GM12878 (cell line): ENCODE results near the gene FOSB. TPM values are rescaled to one million over a fixed set of nuclear protein-coding genes. Genes with fewer than 3 reads are reported as not detected.

Source experiments
- ATAC-seq: fragments of 200-7000 bp; cut with Tn5 transposase; 3 replicates; pipeline ENCODE4 v1.9.1; 2020; ENCODE audit warnings: mild to moderate bottlenecking, moderate library complexity
- BruUV-seq: library from RNA; stranded (reverse); fragments of 400-500 nt; replicated peaks from 2 replicates; lab custom pipeline; 2021; lab: Mats Ljungman, UMichigan
- CTCF ChIA-PET: fragments of 300-600 bp; sonication (Branson Sonifier 250); formaldehyde crosslinking; extraction: SDS; loops from one replicate; lab custom pipeline; 2021; ENCODE audit warnings: inconsistent platforms; lab: Yijun Ruan, JAX
- POLR2A ChIA-PET: fragments of 350-600 bp; formaldehyde crosslinking; extraction: SDS; loops from one replicate; lab custom pipeline; 2021; ENCODE audit warnings: inconsistent platforms; lab: Charles Lee
- RAD21 ChIA-PET: fragments of 300-600 bp; sonication (Branson Sonifier 250); formaldehyde crosslinking; loops from one replicate; lab custom pipeline; 2023; ENCODE audit warnings: antibody characterized with exemption; ENCODE audit not compliant: unreplicated experiment; lab: Charles Lee
- SMC1A ChIA-PET: fragments of 300-600 bp; sonication (Branson Sonifier 250); formaldehyde crosslinking; loops from one replicate; lab custom pipeline; 2023; ENCODE audit not compliant: unreplicated experiment, uncharacterized antibody; lab: Charles Lee
- DNase-seq: peaks from one replicate; pipeline ENCODE4 v3.0.0-alpha.2; 2011; ENCODE audit warnings: low read depth, low spot score
- FAIRE-seq: peaks from 3 replicates; lab custom pipeline; 2011; peaks lifted over from hg19 to GRCh38; lab: Jason Lieb, UNC
- H2AFZ ChIP-seq: 2 replicates; pipeline ENCODE4 v1.6.0; 2011; ENCODE audit warnings: low read depth, low read length, control low read depth; ENCODE audit not compliant: control insufficient read depth
- H3K27ac ChIP-seq: 2 replicates; pipeline ENCODE4 v1.5.1; 2011; ENCODE audit warnings: control low read depth; ENCODE audit not compliant: control insufficient read depth, insufficient read depth
- H3K27me3 ChIP-seq, 2 experiments: replicated peaks in 1 of 2; 2 replicates each; pipeline versions ENCODE4 v1.6.0 to v1.6.1; 2011; ENCODE audit warnings: low read length in 1 of 2; ENCODE audit not compliant: control insufficient read depth in 2 of 2, insufficient read depth in 2 of 2
- H3K36me3 ChIP-seq, 2 experiments: 2 replicates each; pipeline ENCODE4 v1.5.1; 2011; ENCODE audit warnings: low read length in 1 of 2; ENCODE audit not compliant: control insufficient read depth in 2 of 2, insufficient read depth in 2 of 2
- H3K4me1 ChIP-seq: 2 replicates; pipeline ENCODE4 v1.6.1; 2011; ENCODE audit warnings: mild to moderate bottlenecking, low read length, moderate library complexity, mixed read lengths; ENCODE audit not compliant: control insufficient read depth, insufficient read depth
- H3K4me2 ChIP-seq: 2 replicates; pipeline ENCODE4 v1.6.0; 2011; ENCODE audit warnings: control low read depth; ENCODE audit not compliant: control insufficient read depth, insufficient read depth
- H3K4me3 ChIP-seq: fragments of 200-600 bp; sonication (generic); 2 replicates; pipeline ENCODE4 v1.5.1; 2016
- H3K79me2 ChIP-seq: 2 replicates; pipeline ENCODE4 v1.6.0; 2011; ENCODE audit warnings: low read length; ENCODE audit not compliant: control insufficient read depth, insufficient read depth
- H3K9ac ChIP-seq: 2 replicates; pipeline ENCODE4 v1.8.0; 2011; ENCODE audit warnings: low read length, control low read depth, mixed read lengths; ENCODE audit not compliant: control insufficient read depth, insufficient read depth
- H3K9me3 ChIP-seq: replicated peaks from 3 replicates; pipeline ENCODE4 v1.5.1; 2011; ENCODE audit warnings: mild to moderate bottlenecking, low read length; ENCODE audit not compliant: control insufficient read depth, insufficient read depth
- H4K20me1 ChIP-seq: 2 replicates; pipeline ENCODE4 v1.6.0; 2011; ENCODE audit not compliant: control insufficient read depth, insufficient read depth
- BACH1 ChIP-seq: fragments of 450-650 bp; IDR thresholded peaks from 2 replicates; pipeline ENCODE4 v1.6.1; 2017; ENCODE audit warnings: mild to moderate bottlenecking, borderline replicate concordance
- BCLAF1 ChIP-seq: fragments of 450-650 bp; IDR thresholded peaks from 2 replicates; pipeline ENCODE4 v1.6.1; 2017; ENCODE audit warnings: antibody characterized with exemption, mild to moderate bottlenecking, moderate library complexity
- CUX1 ChIP-seq: IDR thresholded peaks from 2 replicates; pipeline ENCODE4 v1.6.1; 2012; ENCODE audit warnings: improper control_type of control experiment, low read depth, low read length; ENCODE audit not compliant: insufficient replicate concordance
- EED ChIP-seq: sonication (generic); IDR thresholded peaks from 2 replicates; pipeline ENCODE4 v1.6.1; 2016; ENCODE audit warnings: antibody characterized with exemption, low read depth
- EP300 ChIP-seq, 2 experiments: fragments of 150-350 bp in 1 of 2; IDR thresholded peaks; 2 replicates each; pipeline ENCODE4 v1.6.1; 2011 to 2012; ENCODE audit warnings: low read depth in 2 of 2, low read length in 2 of 2, borderline replicate concordance in 1 of 2, improper control_type of control experiment in 1 of 2, inconsistent platforms in 1 of 2; ENCODE audit not compliant: control insufficient read depth in 1 of 2
- EZH2 ChIP-seq: IDR thresholded peaks from 2 replicates; pipeline ENCODE4 v1.6.1; 2012; ENCODE audit warnings: low read depth, mild to moderate bottlenecking, control low read depth, inconsistent platforms, low read length, borderline replicate concordance; ENCODE audit not compliant: control insufficient read depth
- GATAD2B ChIP-seq: fragments of 450-650 bp; conservative IDR thresholded peaks from 2 replicates; pipeline ENCODE4 v1.6.1; 2017; ENCODE audit warnings: low read depth, mild to moderate bottlenecking, moderate library complexity
- HDGF ChIP-seq: fragments of 450-650 bp; IDR thresholded peaks from 2 replicates; pipeline ENCODE4 v1.6.1; 2016; ENCODE audit warnings: antibody characterized with exemption
- NR2C1 ChIP-seq: fragments of 450-650 bp; IDR thresholded peaks from 2 replicates; pipeline ENCODE4 v1.6.1; 2017; ENCODE audit warnings: antibody characterized with exemption, mild to moderate bottlenecking, moderate library complexity
- SIX5 ChIP-seq: IDR thresholded peaks from 2 replicates; pipeline ENCODE4 v1.6.1; 2011; ENCODE audit warnings: mild to moderate bottlenecking, low read depth, low read length, moderate library complexity; ENCODE audit not compliant: severe bottlenecking
- WRNIP1 ChIP-seq: IDR thresholded peaks from 2 replicates; pipeline ENCODE4 v1.6.1; 2011; ENCODE audit warnings: low read depth, low read length, improper control_type of control experiment, borderline replicate concordance
- ZSCAN29 ChIP-seq: fragments of 450-650 bp; IDR thresholded peaks from 2 replicates; pipeline ENCODE4 v1.6.1; 2017; ENCODE audit warnings: mild to moderate bottlenecking, moderate library complexity
- WGBS: methylation state at CpG from one replicate; pipeline ENCODE4 v1.1.6; 2016; ENCODE audit warnings: low lambda C conversion rate; ENCODE audit not compliant: insufficient replicate concordance, insufficient coverage; ENCODE audit errors: missing lambda C conversion rate; 5-methylcytosine and 5-hydroxymethylcytosine counted together
- in situ Hi-C: fragments of 300-500 bp; cut with MboI; formaldehyde crosslinking; loops from 9 replicates; pipeline ENCODE4 v1.14.3; 2018; ENCODE audit warnings: mixed read lengths
- intact Hi-C: fragments of 100-400 bp; cut with micrococcal nuclease; formaldehyde crosslinking; loops from one replicate; pipeline ENCODE4 v1.14.2; 2022; ENCODE audit not compliant: unreplicated experiment
- polyA plus RNA-seq, 11 experiments: library from polyadenylated mRNA; depleted of rRNA in 4 of 11; unstranded in 6 of 11; stranded (reverse) in 5 of 11; fragments of >200 nt; fragmentation: Nextera tagmentation in 4 of 11; fragmentation: Illumina TruSeq in 1 of 11; extraction: Ambion mirVana in 4 of 11; extraction: Trizol in 1 of 11; gene quantifications; 1 replicate in 1 of 11; 2 replicates in 10 of 11; pipeline versions ENCODE4 v1.2.1 to v1.2.3, GENCODE V29; 2011 to 2016; ENCODE audit warnings: inconsistent platforms in 2 of 11, missing spikeins in 2 of 11, low read depth in 1 of 11
- total RNA-seq, 4 experiments: library from RNA; depleted of rRNA in 3 of 4; stranded (reverse); fragments of >200 nt in 3 of 4; fragmentation: Illumina TruSeq in 1 of 4; extraction: Trizol in 1 of 4; gene quantifications; 2 replicates each; pipeline versions ENCODE4 v1.2.1 to v1.2.3, GENCODE V29; 2013 to 2021
- TF ChIP-seq, protein P1 (sequence below): IDR thresholded peaks from 2 replicates; pipeline ENCODE4 v1.6.1; 2011; ENCODE audit warnings: mild to moderate bottlenecking, low read depth, low read length, moderate library complexity; ENCODE audit not compliant: insufficient replicate concordance

Gene FOSB
- total and polyA plus RNA-seq, 10 of the 15 experiments (the other 5 are each of a cell fraction or from before 2014, with no cell fraction given) = 0.06 to 0.56 (median 0.26) TPM

DNA sequence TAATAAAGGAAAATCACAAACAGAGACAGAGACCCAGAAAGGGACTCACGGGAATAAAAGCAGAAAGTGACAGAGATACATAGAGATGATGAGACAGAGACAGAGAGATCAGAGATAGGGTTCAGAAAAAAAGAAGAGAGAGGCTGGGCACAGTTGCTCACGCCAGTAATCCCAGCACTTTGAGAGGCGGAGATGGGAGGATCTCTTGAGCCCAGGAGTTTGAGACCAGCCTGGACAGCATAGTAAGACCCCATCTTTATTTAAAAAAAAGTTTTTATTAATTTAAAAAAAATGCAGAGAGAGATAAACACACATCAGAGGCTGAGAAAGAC, 19.4 kb upstream of the FOSB start:
- WGBS = 76% methylated on average over 3 of the region's 3 CpGs
- no peak for DNase-seq
- Histone ChIP-seq H3K79me2 (peaks cover 3% of the 10 kb centered on the region; the same call in 1 of the 2 replicates), H3K9me3 (no peaks in the 10 kb centered on the region), H4K20me1 (no peaks in the 10 kb centered on the region), H3K4me3 (no peak overlapping the region), H3K4me1 (peaks cover 27% of the 10 kb centered on the region), H3K36me3 (no peaks in the 10 kb centered on the region), H3K27me3 (no peaks in the 10 kb centered on the region), H2AFZ (no peak overlapping the region), H3K27ac (no peak overlapping the region), H3K4me2 (no peak overlapping the region), H3K9ac (no peak overlapping the region)
- no peak for ATAC-seq
- BruUV-seq = no TSS peak
- ChIA-PET CTCF (interaction anchor here (1.8 to 6.4 kb wide), 6 partner anchors 9 to 46 kb away, joined by 4 to 176 read pairs (median 12); partner anchors contain the start of gene FOSB), SMC1A (interaction anchor here (1.3 to 6.0 kb wide), 2 partner anchors 19 to 30 kb away, joined by 7 to 52 read pairs; partner anchors contain the start of gene FOSB), RAD21 (interaction anchor here (0.9 to 4.2 kb wide), 4 partner anchors 9 to 30 kb away, joined by 3 to 25 read pairs (median 6); no protein-coding TSS in a partner anchor), POLR2A (interaction anchor here (1.4 kb wide), 1 partner anchor 19 kb away, joined by 3 read pairs; no protein-coding TSS in a partner anchor)
- no peak for FAIRE-seq
- intact Hi-C loops (no loop called here), in situ Hi-C loops (no loop called here)
- TF ChIP-seq BCLAF1 (no peak), NR2C1 (no peak), CUX1 (no peak), EED (no peak), ZSCAN29 (no peak), HDGF (no peak), EZH2 (no peak), BACH1 (no peak), SIX5 (no peak), EP300 (IDR thresholded peaks at IDR 0.05; ENCODE audit: borderline replicate concordance in 1 of 2, control insufficient read depth in 1 of 2, low read depth in 2 of 2, low read length in 2 of 2) (no peak), WRNIP1 (no peak), GATAD2B (no peak)
- TF ChIP-seq, protein P1, sequence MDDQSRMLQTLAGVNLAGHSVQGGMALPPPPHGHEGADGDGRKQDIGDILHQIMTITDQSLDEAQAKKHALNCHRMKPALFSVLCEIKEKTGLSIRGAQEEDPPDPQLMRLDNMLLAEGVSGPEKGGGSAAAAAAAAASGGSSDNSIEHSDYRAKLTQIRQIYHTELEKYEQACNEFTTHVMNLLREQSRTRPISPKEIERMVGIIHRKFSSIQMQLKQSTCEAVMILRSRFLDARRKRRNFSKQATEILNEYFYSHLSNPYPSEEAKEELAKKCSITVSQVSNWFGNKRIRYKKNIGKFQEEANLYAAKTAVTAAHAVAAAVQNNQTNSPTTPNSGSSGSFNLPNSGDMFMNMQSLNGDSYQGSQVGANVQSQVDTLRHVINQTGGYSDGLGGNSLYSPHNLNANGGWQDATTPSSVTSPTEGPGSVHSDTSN = no peak
